HG02884 (cell line): Measurements from ENCODE around the gene JAK2.

ENCODE experiments used
- ATAC-seq: cut with Tn5 transposase; IDR thresholded peaks from one replicate; pipeline ENCODE4 v1.9.1; 2021; ENCODE audit warnings: mild to moderate bottlenecking, moderate library complexity; ENCODE audit not compliant: unreplicated experiment

Gene JAK2

GRCh38 chr9:5122516-5122915 is 137.4 kb downstream of the JAK2 start:
- ATAC-seq: no peak

- no peak for ATAC-seq
Measured at GRCh38 chr9:5140151-5140550, 155.1 kb downstream of the JAK2 start.

GRCh38 chr9:5144217-5144616 is 159.1 kb downstream of the JAK2 start:
- no peak for ATAC-seq

GRCh38 chr9:5146241-5146640 is 161.2 kb downstream of the JAK2 start:
- no peak for ATAC-seq
